Cerebellar cortex (tissue), 1 donor: Measurements from ENCODE around the gene PLCB1.
A peak's percentile ranks its signal among the peaks of the same experiment; 100 is the strongest.
"Not testable (repeated sequence)": the region's sequence is repeated elsewhere in the genome, so short reads cannot be mapped to it uniquely, and the experiment has no call there.

Experiments used
- DNase-seq: peaks from one replicate; pipeline ENCODE4 v3.0.0-alpha.2; 2015; ENCODE audit warnings: low spot score

PLCB1 gene

GRCh38 chr20:8837396-8837795 lies 705.3 kb downstream of the PLCB1 start:
- no peak for DNase-seq

- DNase-seq: no peak
Measured at GRCh38 chr20:8842525-8842924, 710.5 kb downstream of the PLCB1 start.

GRCh38 chr20:8844179-8844578 lies 712.1 kb downstream of the PLCB1 start:
- no peak for DNase-seq

GRCh38 chr20:8849990-8850389 lies 717.9 kb downstream of the PLCB1 start:
- DNase-seq: no peak

GRCh38 chr20:8851446-8851845 lies 719.4 kb downstream of the PLCB1 start:
- no peak for DNase-seq

- DNase-seq: not testable (repeated sequence)
Measured at GRCh38 chr20:8851919-8852318, 719.9 kb downstream of the PLCB1 start.

GRCh38 chr20:8853211-8853610 lies 721.1 kb downstream of the PLCB1 start:
- not testable (repeated sequence) for DNase-seq

GRCh38 chr20:8853805-8854338 lies 721.8 kb downstream of the PLCB1 start:
- DNase-seq: peak; percentile 92

- peak; percentile 47 for DNase-seq
Measured at GRCh38 chr20:8854571-8854970, 722.5 kb downstream of the PLCB1 start.

- no peak for DNase-seq
Measured at GRCh38 chr20:8855315-8855714, 723.2 kb downstream of the PLCB1 start.

GRCh38 chr20:8856668-8857067 lies 724.6 kb downstream of the PLCB1 start:
- no peak for DNase-seq

- no peak for DNase-seq
Measured at GRCh38 chr20:8858181-8858787, 726.2 kb downstream of the PLCB1 start.

GRCh38 chr20:8860011-8860495 lies 728.0 kb downstream of the PLCB1 start:
- DNase-seq: no peak

- DNase-seq: peak; percentile 88
Measured at GRCh38 chr20:8862092-8862491, 730.0 kb downstream of the PLCB1 start.

- peak; percentile 64 for DNase-seq
Measured at GRCh38 chr20:8865636-8866035, 733.6 kb downstream of the PLCB1 start.

GRCh38 chr20:8867038-8867740 lies 735.1 kb downstream of the PLCB1 start:
- DNase-seq: no peak

GRCh38 chr20:8870652-8871051 lies 738.6 kb downstream of the PLCB1 start:
- DNase-seq: no peak

- DNase-seq: no peak
Measured at GRCh38 chr20:8874437-8874836, 742.4 kb downstream of the PLCB1 start.

GRCh38 chr20:8875586-8875985 lies 743.5 kb downstream of the PLCB1 start:
- no peak for DNase-seq

- DNase-seq: no peak
Measured at GRCh38 chr20:8876366-8876765, 744.3 kb downstream of the PLCB1 start.

GRCh38 chr20:8877294-8877693 lies 745.2 kb downstream of the PLCB1 start:
- no peak for DNase-seq

GRCh38 chr20:8879669-8880068 lies 747.6 kb downstream of the PLCB1 start:
- DNase-seq: no peak

GRCh38 chr20:8880085-8880853 lies 748.2 kb downstream of the PLCB1 start:
- DNase-seq: no peak
